Subcutaneous adipose tissue (tissue), 4 donors: ENCODE data around the gene EPB41L4B. TPM values are rescaled to one million over a fixed set of nuclear protein-coding genes. Genes with fewer than 3 reads are reported as not detected.

ENCODE experiments used
- total RNA-seq, 4 donors: library from RNA; depleted of rRNA; stranded (reverse); fragments of >200 nt; gene quantifications; one replicate each; pipeline ENCODE4 v1.1.0, GENCODE V29; 2016
- TF ChIP-seq, protein P1 (sequence below): fragments of 450-650 bp; IDR thresholded peaks from one replicate; pipeline ENCODE4 v1.5.1; 2016; ENCODE audit warnings: low read depth, mild to moderate bottlenecking, control low read depth, antibody characterized with exemption, moderate library complexity

EPB41L4B gene
- total RNA-seq, 4 donors from 2014 or later, result 30.8 to 117 (median 64.7) TPM

DNA sequence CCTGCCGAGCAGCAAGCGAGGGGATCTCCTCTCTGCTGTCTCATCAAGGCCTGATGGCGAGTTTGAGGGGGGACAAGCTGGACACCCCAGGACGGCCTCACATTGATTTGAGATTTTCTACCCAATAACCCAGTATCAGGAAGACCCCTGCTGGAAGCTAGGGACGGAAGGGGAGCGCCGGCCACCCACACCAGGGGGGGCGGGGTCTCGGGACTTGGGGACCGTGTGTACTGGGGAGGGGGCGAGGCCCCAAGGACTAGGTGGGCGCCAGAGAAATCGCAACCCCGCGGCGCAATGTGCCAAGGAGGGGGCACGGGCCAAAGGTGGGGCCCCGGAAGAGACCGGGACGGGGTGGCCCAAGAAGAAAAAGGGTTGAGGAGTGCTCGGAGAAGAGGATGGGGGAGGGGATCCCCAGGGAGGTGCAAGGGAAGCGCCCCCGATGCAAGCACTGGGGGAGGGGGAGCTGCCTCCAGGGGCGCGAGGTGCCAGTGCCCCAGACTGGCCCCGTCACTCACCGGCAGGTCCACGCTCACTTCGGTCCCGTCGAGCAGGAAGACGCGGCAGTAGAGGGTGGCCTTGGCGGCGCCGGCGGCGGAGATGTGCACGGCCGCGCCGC lies 1.1 kb downstream of the EPB41L4B start:
- TF ChIP-seq, protein P1, sequence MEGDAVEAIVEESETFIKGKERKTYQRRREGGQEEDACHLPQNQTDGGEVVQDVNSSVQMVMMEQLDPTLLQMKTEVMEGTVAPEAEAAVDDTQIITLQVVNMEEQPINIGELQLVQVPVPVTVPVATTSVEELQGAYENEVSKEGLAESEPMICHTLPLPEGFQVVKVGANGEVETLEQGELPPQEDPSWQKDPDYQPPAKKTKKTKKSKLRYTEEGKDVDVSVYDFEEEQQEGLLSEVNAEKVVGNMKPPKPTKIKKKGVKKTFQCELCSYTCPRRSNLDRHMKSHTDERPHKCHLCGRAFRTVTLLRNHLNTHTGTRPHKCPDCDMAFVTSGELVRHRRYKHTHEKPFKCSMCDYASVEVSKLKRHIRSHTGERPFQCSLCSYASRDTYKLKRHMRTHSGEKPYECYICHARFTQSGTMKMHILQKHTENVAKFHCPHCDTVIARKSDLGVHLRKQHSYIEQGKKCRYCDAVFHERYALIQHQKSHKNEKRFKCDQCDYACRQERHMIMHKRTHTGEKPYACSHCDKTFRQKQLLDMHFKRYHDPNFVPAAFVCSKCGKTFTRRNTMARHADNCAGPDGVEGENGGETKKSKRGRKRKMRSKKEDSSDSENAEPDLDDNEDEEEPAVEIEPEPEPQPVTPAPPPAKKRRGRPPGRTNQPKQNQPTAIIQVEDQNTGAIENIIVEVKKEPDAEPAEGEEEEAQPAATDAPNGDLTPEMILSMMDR, result no peak

GRCh38 chr9:109319017-109319625 lies 1.7 kb downstream of the EPB41L4B start:
- TF ChIP-seq, protein P1, result no peak

GRCh38 chr9:109317979-109318741 lies 2.7 kb downstream of the EPB41L4B start:
- TF ChIP-seq, protein P1, result no peak

GRCh38 chr9:109317311-109317978 lies 3.4 kb downstream of the EPB41L4B start:
- TF ChIP-seq, protein P1, result no peak

- TF ChIP-seq, protein P1, result no peak
These were observed 4.6 kb downstream of the EPB41L4B start for GRCh38 chr9:109316207-109316640.

- TF ChIP-seq, protein P1, result no peak
These were observed 5.2 kb downstream of the EPB41L4B start for GRCh38 chr9:109315480-109316206.
